ENCODE data around the gene ZNF117. TPM values are rescaled to one million over a fixed set of nuclear protein-coding genes. Genes with fewer than 3 reads are reported as not detected.

The ZNF117 gene
- total and polyA plus RNA-seq, 2 donors (not counting 3 experiments of a cell fraction or from before 2014, with no cell fraction given): 5.9 to 12.6 TPM

DNA sequence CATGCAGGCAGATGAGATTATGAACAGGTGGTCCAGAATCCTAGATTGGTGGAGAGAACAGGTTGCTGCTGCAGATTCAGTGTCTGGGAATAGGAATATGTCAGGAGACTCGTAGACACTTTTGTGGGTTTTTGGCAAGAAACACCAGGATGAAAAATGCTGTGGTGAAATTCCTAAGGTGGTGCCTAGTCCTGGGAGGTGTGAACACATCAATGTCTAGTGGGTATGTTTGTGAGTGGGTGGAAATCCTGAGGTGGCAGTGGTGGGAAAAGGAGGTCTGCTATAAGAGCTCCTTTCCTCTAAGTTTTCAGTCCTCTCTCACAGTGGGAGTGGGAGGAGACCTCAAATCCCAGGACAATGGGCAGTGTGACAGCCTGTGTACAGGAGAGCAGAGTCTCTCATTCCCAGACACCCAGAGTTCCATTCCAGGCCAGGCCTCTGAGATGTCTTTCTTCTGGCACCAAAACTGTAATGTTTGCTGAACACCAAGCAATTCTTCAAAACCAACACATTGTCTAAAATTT, 10.5 kb upstream of the ZNF117 start:
- dilution Hi-C loops (cut with MboI; ENCODE audit: extremely low pct_ligation_motif_present, low sequenced_read_pairs) (no loop called here), intact Hi-C loops (cut with micrococcal nuclease) (loop anchor here (10.0 kb wide), 1 partner anchor 97 kb away; the partner anchor contains the start of gene ZNF273)
- H3K9ac ChIP-seq (replicated peaks; ENCODE audit: extremely low read depth, insufficient read depth, low read length): no peak overlapping the region
- no peaks in the 10 kb centered on the region for H3K9me1 ChIP-seq (replicated peaks; ENCODE audit: control insufficient read depth, extremely low read depth, insufficient read depth, low read length)
- no peak overlapping the region for H2AFZ ChIP-seq (ENCODE audit: low read depth, low read length)
- ChIA-PET CTCF (interaction anchor here (1.7 kb wide), 1 partner anchor 14 kb away, joined by 4 read pairs; no protein-coding TSS in a partner anchor), POLR2A (no interaction called here)
- no peak overlapping the region for H3K4me3 ChIP-seq (replicated peaks in 1 of 3; ENCODE audit: insufficient read depth in 1 of 3, low read depth in 1 of 3, low read length in 3 of 3)
- peaks cover 12% of the 10 kb centered on the region for H3K9me3 ChIP-seq (replicated peaks; ENCODE audit: control insufficient read depth, insufficient read depth, low read length)
- TF ChIP-seq GATA2 (IDR thresholded peaks at IDR 0.05; ENCODE audit: insufficient read depth, insufficient read length, low read depth, low read length) (no peak), POLR2A (IDR thresholded peaks at IDR 0.05; ENCODE audit: low read depth, low read length) (no peak), MAX (IDR thresholded peaks at IDR 0.05; ENCODE audit: insufficient read depth, insufficient read length) (no peak), FOS (IDR thresholded peaks at IDR 0.05; ENCODE audit: borderline replicate concordance, insufficient read depth, low read length) (no peak), CTCF (IDR thresholded peaks at IDR 0.05; ENCODE audit: extremely low read depth in 1 of 2, insufficient read depth in 1 of 2, low read depth in 1 of 2, low read length in 2 of 2) (no peak), POLR2AphosphoS5 (IDR thresholded peaks at IDR 0.05; ENCODE audit: insufficient read depth, low read depth, low read length) (no peak), EZH2 (IDR thresholded peaks at IDR 0.05; ENCODE audit: borderline replicate concordance, low read depth, low read length, severe bottlenecking) (no peak), MYC (IDR thresholded peaks at IDR 0.05; ENCODE audit: low read depth, low read length) (no peak), JUN (IDR thresholded peaks at IDR 0.05; ENCODE audit: borderline replicate concordance, insufficient read depth, insufficient read length, low read depth) (no peak)
- no peak for FAIRE-seq
- BruUV-seq (replicated peaks): no TSS peak
- H3K36me3 ChIP-seq (ENCODE audit: control insufficient read depth in 2 of 2, extremely low read depth in 1 of 2, insufficient read depth in 2 of 2, low read length in 2 of 2): no peaks in the 10 kb centered on the region
- no peaks in the 10 kb centered on the region for H3K27me3 ChIP-seq (ENCODE audit: control insufficient read depth in 2 of 2, insufficient read depth in 2 of 2, low read length in 2 of 2)
- H3K79me2 ChIP-seq (ENCODE audit: control insufficient read depth, insufficient read depth, low read length): peaks cover 41% of the 10 kb centered on the region
- H3K27ac ChIP-seq (ENCODE audit: insufficient read depth, low read depth, low read length): no peak overlapping the region
- no peaks in the 10 kb centered on the region for H4K20me1 ChIP-seq (replicated peaks; ENCODE audit: control insufficient read depth, extremely low read depth, insufficient read depth, low read length)
- no peak overlapping the region for H3K4me2 ChIP-seq (ENCODE audit: insufficient read depth, low read length)
- H3K4me1 ChIP-seq (ENCODE audit: control insufficient read depth, extremely low read depth, insufficient read depth, low read length): peaks cover 19% of the 10 kb centered on the region
- DNase-seq (ENCODE audit: low read depth, low spot score): no peak
